Psoas muscle (tissue), 8 donors: ENCODE data around the gene GABRB3. TPM values are rescaled to one million over a fixed set of nuclear protein-coding genes. Genes with fewer than 3 reads are reported as not detected.

Experiments used
- ATAC-seq, 4 donors: fragments of 200-7000 bp; cut with Tn5 transposase; one replicate each; pipeline ENCODE4 v1.9.1; 2020; ENCODE audit warnings: moderate library complexity in 3 of 4, mild to moderate bottlenecking in 2 of 4
- DNase-seq, 2 donors: peaks; one replicate each; pipeline ENCODE4 v3.0.0-alpha.2; 2020
- H3K27ac ChIP-seq: fragments of 200-600 bp; one replicate; pipeline ENCODE4 v1.8.0; 2022
- H3K27me3 ChIP-seq, 3 donors: fragments of 200-600 bp in 1 of 3; one replicate each; pipeline versions ENCODE4 v1.6.1 to v1.8.0; 2013 to 2022; ENCODE audit warnings: low read length in 2 of 3, mild to moderate bottlenecking in 2 of 3, moderate library complexity in 1 of 3; ENCODE audit not compliant: insufficient read depth in 3 of 3
- H3K36me3 ChIP-seq, 2 donors: fragments of 200-600 bp in 1 of 2; one replicate each; pipeline versions ENCODE4 v1.6.1 to v1.8.0; 2013 to 2022; ENCODE audit warnings: low read depth in 1 of 2, mild to moderate bottlenecking in 1 of 2, moderate library complexity in 1 of 2; ENCODE audit not compliant: insufficient read depth in 1 of 2
- H3K4me1 ChIP-seq: fragments of 200-600 bp; one replicate; pipeline ENCODE4 v1.8.0; 2022
- H3K4me3 ChIP-seq: fragments of 200-600 bp; one replicate; pipeline ENCODE4 v1.8.0; 2022; ENCODE audit warnings: mild to moderate bottlenecking
- H3K9me3 ChIP-seq: fragments of 200-600 bp; one replicate; pipeline ENCODE4 v1.8.0; 2022
- WGBS, 3 donors: extraction: QIAGEN DNeasy Blood & Tissue Kit; methylation state at CpG; one replicate each; pipeline versions ENCODE4 v1.1.6 to v1.1.7; 2013; 5-methylcytosine and 5-hydroxymethylcytosine counted together
- intact Hi-C, 2 donors: fragments of 100-400 bp; cut with DNase I; formaldehyde crosslinking; loops; one replicate each; pipeline versions ENCODE4 v1.11.0 to v1.14.2; 2022
- polyA plus RNA-seq, 3 donors: library from polyadenylated mRNA; stranded (reverse); fragments of 200-250 nt; gene quantifications; one replicate each; pipeline ENCODE4 v1.2.3, GENCODE V29; 2013
- total RNA-seq, 4 donors: library from RNA; stranded (reverse); fragmentation: NEBNext Ultra II Directional in 2 of 4; extraction: Animal tissue kit (Norgen Biotek cat#: 25700) in 2 of 4; gene quantifications; one replicate each; pipeline versions ENCODE4 v1.2.1 to v1.2.4, GENCODE V29; 2021 to 2023
- TF ChIP-seq, protein P1 (sequence below): fragments of 200-600 bp; IDR thresholded peaks from one replicate; pipeline ENCODE4 v1.8.0; 2022; ENCODE audit warnings: antibody characterized with exemption
- donor health status: healthy with polysubstance abuse.
- donor health status: DM: no; HTN: no; CAD: no; lungs with moderate emphysema.
- donor health status: Bipolar disorder and iron deficiency.
- donor health status: healthy.
- donor health status: DM: yes; HTN: yes; CAD: no.
- donor health status: DM: no; HTN: no; CAD: no.
- donor health status: DM: no; HTN: no; CAD: no.
- donor health status: DM: yes; HTN: yes; CAD: no.

GABRB3 gene
- total and polyA plus RNA-seq, 7 donors: 0.10 to 1.0 (median 0.25) TPM

DNA sequence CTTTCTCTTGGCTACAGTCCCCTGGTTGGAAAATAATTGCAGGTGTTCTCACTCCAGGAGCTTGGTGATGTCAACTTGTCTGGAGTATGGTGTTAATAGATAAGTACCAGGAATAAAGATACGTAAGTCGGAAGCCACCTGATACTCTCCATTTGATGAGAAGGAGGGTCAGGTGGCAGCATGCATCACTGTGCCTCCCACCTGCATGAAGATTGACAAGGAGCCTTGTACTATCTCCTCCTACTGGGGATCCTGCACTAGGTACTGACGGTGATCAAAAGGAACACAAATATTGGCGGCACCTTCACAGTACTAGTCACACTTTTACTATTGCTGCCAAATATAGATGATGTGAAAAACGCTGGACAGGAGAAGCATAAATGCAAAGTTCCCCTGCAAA, 32.6 kb upstream of the GABRB3 start:
- no peaks in the 10 kb centered on the region for H3K36me3 ChIP-seq
- no peaks in the 10 kb centered on the region for H3K27me3 ChIP-seq
- WGBS, 3 donors: 78 to 82% (median 80%) methylated on average over 5 of the region's 5 CpGs
- intact Hi-C loops: no loop called here
- ATAC-seq (no peak), DNase-seq (no peak)
- no peaks in the 10 kb centered on the region for H3K4me1 ChIP-seq
- TF ChIP-seq, protein P1, sequence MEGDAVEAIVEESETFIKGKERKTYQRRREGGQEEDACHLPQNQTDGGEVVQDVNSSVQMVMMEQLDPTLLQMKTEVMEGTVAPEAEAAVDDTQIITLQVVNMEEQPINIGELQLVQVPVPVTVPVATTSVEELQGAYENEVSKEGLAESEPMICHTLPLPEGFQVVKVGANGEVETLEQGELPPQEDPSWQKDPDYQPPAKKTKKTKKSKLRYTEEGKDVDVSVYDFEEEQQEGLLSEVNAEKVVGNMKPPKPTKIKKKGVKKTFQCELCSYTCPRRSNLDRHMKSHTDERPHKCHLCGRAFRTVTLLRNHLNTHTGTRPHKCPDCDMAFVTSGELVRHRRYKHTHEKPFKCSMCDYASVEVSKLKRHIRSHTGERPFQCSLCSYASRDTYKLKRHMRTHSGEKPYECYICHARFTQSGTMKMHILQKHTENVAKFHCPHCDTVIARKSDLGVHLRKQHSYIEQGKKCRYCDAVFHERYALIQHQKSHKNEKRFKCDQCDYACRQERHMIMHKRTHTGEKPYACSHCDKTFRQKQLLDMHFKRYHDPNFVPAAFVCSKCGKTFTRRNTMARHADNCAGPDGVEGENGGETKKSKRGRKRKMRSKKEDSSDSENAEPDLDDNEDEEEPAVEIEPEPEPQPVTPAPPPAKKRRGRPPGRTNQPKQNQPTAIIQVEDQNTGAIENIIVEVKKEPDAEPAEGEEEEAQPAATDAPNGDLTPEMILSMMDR: no peak
- H3K9me3 ChIP-seq: no peaks in the 10 kb centered on the region
- no peak overlapping the region for H3K27ac ChIP-seq
- H3K4me3 ChIP-seq: no peak overlapping the region

DNA sequence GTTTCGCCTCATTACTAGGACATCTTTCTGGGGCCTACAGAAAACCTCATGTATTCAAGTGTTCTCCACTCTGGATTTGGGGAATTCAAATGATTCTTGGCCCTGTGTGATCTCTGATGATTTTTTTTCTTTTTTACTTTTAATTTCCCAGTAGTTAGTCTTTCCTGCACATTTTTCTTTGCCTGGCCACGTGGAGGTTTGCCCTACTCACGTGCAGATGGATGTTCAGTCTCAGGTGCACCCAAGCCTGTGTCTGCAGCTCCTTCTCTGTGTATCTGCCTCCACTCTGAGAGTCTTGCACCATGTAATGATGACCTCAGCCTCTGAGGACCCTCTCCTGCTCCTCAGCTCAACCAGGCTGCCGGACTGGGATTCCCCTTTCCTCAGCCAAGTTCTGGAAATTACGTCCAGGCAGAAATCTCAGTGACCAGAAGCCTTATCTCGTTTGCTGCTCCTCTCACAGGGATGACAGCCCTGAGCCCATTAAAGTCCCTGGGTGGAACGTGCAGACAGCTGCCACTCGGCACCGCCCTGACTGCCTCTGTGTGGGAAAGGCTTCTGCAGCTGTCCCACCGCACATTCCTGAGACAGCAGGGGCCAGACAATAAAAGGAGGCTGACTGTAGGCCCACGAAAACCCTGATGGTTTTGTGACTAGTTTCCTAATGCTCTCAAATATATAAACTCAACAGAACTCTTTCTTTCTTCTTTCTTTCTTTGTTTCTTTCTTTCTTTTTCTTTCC, 31.4 kb upstream of the GABRB3 start:
- intact Hi-C loops: no loop called here
- Histone ChIP-seq H3K36me3 (no peaks in the 10 kb centered on the region), H3K9me3 (no peaks in the 10 kb centered on the region), H3K27me3 (no peaks in the 10 kb centered on the region), H3K4me3 (no peak overlapping the region), H3K27ac (no peak overlapping the region), H3K4me1 (no peaks in the 10 kb centered on the region)
- DNase-seq (no peak), ATAC-seq (no peak)
- TF ChIP-seq, protein P1: no peak
- WGBS, 3 donors: 29 to 38% (median 32%) methylated on average over 11 of the region's 11 CpGs

DNA sequence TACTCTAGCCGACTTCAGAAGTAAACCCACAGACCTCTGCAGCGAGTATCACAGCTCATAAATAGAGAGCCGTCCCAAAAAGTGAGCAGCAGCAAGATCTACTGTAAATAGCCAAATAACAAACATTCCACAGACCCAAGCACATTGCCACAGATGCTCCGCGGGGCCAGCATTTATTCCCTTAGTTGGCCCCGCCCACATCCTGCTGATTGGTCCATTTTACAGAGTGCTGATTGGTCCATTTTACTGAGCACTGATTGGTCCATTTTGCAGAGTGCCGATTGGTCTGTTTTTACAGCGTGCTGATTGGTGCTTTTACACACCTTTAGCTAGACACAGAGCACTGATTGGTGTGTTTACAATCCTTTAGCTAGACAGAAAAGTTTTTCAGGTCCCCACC, 17.3 kb upstream of the GABRB3 start:
- no peaks in the 10 kb centered on the region for H3K9me3 ChIP-seq

DNA sequence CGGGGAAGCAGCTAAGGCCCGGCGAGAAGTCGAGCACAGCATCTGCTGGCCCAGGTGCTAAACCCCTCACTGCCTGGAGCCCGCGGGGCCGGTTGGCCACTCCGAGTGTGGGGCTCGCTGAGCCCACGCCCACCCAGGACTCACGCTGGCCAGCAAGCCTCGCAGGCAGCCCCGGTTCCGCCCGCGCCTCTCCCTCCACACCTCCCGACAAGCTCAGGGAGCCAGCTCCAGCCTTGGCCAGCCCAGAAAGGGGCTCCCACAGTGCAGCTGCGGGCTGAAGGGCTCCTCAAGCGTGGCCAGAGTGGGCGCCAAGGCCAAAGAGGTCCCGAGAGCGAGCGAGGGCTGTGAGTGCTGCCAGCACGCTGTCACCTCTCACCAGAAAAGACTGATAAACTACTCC, 8.9 kb upstream of the GABRB3 start:
- Histone ChIP-seq H3K4me1 (no peaks in the 10 kb centered on the region), H3K36me3 (no peaks in the 10 kb centered on the region), H3K27me3 (no peaks in the 10 kb centered on the region), H3K9me3 (no peaks in the 10 kb centered on the region), H3K4me3 (no peak overlapping the region), H3K27ac (no peak overlapping the region)
- ATAC-seq (no peak), DNase-seq (no peak)
- intact Hi-C loops: no loop called here
- TF ChIP-seq, protein P1: no peak
- WGBS, 3 donors: 70 to 88% (median 76%) methylated on average over 20 to 24 of the region's 24 CpGs

More for the DNA sequence above, 17.3 kb upstream of the GABRB3 start:
- Histone ChIP-seq H3K27ac (no peak overlapping the region), H3K4me1 (no peaks in the 10 kb centered on the region), H3K4me3 (no peak overlapping the region), H3K27me3 (no peaks in the 10 kb centered on the region), H3K36me3 (no peaks in the 10 kb centered on the region)
- WGBS, 3 donors: 82 to 90% (median 87%) methylated on average over 8 of the region's 8 CpGs
- intact Hi-C loops: no loop called here
- TF ChIP-seq, protein P1: no peak
- ATAC-seq (no peak), DNase-seq (no peak)

DNA sequence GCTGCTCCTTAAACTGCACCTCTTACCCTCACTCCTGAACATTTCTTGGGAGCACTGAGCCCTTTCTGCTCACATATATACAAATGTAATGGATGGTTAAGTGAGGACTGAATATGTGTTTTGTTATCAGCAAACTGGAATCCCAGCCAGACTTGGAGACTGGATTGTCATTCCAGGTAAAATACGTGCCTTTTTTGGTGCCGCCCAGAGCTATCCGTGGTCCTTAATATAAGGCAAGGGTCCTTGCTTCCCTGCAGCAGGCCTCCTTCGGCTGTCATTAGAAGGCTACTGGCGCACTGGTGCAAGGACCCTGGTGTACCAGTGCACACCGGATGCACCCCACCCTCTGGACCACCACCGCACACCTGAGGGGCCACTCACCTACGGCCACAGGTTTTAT, 1.1 kb upstream of the GABRB3 start:
- H3K4me3 ChIP-seq: no peak overlapping the region
- intact Hi-C loops: no loop called here
- 11 to 15% (median 15%) methylated on average over 8 of the region's 8 CpGs for WGBS, 3 donors

More for the DNA sequence above, 1.1 kb upstream of the GABRB3 start:
- H3K4me1 ChIP-seq: no peaks in the 10 kb centered on the region
- H3K27me3 ChIP-seq: peaks cover 8 to 59% (median 9%) of the 10 kb centered on the region in 3 donors
- ATAC-seq: no peak
- DNase-seq: no peak
- TF ChIP-seq, protein P1: no peak
- no peaks in the 10 kb centered on the region for H3K9me3 ChIP-seq
- H3K36me3 ChIP-seq: no peaks in the 10 kb centered on the region
- H3K27ac ChIP-seq: no peak overlapping the region
